ENCODE data around the gene DBH.

The DBH gene

DNA sequence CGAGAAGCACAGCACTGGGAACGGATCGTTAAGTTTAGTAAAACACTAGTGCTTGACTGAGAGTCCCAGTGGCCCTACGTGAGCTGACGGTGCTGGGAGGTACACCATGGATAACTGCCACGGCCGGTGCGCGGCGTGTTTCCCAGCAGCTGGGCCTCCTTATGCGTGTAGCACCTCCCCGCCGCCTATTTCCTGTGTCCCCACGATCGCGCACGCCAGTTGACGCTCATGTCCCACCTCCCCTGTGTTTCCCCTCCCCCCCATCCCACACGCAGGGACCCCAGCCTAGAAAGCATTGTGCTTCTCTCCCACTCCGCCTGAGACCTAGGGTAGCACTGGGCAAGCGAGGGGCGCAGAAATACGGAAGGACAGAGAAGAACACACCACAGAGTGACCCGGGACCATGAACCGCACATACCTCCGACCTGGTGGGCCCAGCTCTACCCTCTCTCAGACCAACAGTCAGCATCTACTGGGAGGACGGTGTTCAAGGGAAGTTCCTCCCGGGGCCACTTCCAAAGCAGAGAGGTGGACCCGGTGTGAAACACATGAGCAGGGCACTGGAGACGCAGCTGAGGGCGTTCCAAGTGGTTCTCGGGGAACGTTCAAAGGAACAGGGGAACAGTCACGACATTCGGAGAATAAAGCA, 45.6 kb downstream of the DBH start:
- TF ChIP-seq SUZ12 (IDR thresholded peaks at IDR 0.05; ENCODE audit: extremely low read depth, insufficient read depth, insufficient read length) (no peak), ZNF274 (IDR thresholded peaks at IDR 0.05; ENCODE audit: low read depth, low read length) (no peak), YY1 (IDR thresholded peaks at IDR 0.05; ENCODE audit: insufficient read depth, insufficient read length) (no peak)
- Histone ChIP-seq H3K27me3 (ENCODE audit: insufficient read depth, insufficient read length) (no peaks in the 10 kb centered on the region), H3K9ac (ENCODE audit: insufficient read length, low read depth) (no peak overlapping the region), H3K4me1 (ENCODE audit: insufficient read depth, insufficient read length) (peaks cover 12% of the 10 kb centered on the region), H3K9me3 (ENCODE audit: insufficient read depth, low read length) (no peaks in the 10 kb centered on the region), H3K4me3 (ENCODE audit: insufficient read length, low read depth) (no peak overlapping the region), H3K36me3 (ENCODE audit: insufficient read depth, insufficient read length, low read length) (no peaks in the 10 kb centered on the region)
- no peak for DNase-seq (ENCODE audit: low read depth, low spot score)

DNA sequence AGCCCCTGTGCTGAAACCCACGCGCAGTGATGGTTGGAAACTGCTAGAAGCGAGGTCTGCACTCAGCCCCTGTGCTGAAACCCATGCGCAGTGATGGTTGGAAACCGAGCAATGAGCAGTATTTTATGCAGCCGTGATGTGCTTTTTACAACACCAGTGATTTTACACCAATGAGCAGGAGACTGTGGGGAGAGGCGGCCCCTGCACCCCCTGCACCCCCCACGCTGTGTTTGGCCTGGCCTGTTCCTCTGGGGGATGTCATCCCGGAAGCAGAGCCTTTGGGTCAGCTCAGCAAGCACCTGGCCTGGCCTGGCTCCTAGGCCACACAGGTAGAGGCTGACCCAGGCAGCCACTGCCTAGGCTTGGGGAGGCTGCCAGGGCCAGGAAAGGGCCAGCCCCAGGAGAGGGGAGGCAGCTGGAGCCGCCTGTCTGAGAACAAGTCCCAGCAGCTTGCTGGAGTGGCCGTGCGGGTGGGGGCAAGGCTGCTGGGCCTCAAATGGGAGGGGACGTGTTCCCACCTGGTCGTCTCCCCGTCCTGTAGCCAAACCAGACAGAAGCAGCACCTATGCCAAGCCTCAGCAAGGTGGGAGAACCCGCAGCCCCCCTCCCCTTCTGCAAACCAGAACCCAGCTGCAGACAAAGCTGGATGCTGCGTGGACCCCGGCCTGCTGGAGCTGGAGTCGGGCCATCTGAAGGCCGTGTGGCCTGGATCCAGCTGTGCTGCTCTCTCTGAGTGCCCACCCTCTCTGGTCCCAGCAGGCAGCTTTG, 46.8 kb downstream of the DBH start:
- H3K9ac ChIP-seq (ENCODE audit: insufficient read length, low read depth): no peak overlapping the region
- H3K36me3 ChIP-seq (ENCODE audit: insufficient read depth, insufficient read length, low read length): no peaks in the 10 kb centered on the region
- H3K27me3 ChIP-seq (ENCODE audit: insufficient read depth, insufficient read length): no peaks in the 10 kb centered on the region
- no peak for DNase-seq (ENCODE audit: low read depth, low spot score)
- no peak for TF ChIP-seq ZNF274 (IDR thresholded peaks at IDR 0.05; ENCODE audit: low read depth, low read length)
- no peak for TF ChIP-seq YY1 (IDR thresholded peaks at IDR 0.05; ENCODE audit: insufficient read depth, insufficient read length)
- TF ChIP-seq SUZ12 (IDR thresholded peaks at IDR 0.05; ENCODE audit: extremely low read depth, insufficient read depth, insufficient read length): no peak
- no peaks in the 10 kb centered on the region for H3K9me3 ChIP-seq (ENCODE audit: insufficient read depth, low read length)
- H3K4me3 ChIP-seq (ENCODE audit: insufficient read length, low read depth): no peak overlapping the region
- peaks cover 12% of the 10 kb centered on the region for H3K4me1 ChIP-seq (ENCODE audit: insufficient read depth, insufficient read length)

DNA sequence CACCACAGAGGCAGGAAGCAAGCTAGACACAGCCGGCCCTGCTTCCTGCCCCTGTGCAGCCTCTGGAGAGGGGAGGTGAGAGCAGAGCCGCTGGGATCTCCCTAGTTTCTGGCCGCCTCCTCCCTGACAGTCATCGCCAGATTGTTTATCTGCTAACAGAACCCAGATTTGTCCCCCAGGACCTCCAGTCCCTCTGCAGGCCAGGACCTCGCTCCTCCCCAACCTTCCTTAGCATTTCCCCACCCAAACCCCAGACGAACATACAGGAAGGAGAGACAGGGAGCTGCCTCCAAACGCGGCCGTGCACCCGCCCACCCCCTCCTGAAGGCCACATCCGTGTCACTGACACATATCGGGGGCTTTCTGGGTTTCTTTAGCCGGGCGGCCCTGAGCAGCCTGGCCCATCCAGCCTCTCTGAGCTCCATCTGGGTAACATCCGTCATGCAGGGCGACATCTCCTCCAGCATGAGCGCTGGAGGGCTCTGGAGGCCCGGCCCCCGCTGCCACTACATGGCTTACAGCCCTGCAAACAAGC, 47.5 kb downstream of the DBH start:
- no peak overlapping the region for H3K4me3 ChIP-seq (ENCODE audit: insufficient read length, low read depth)
- H3K9ac ChIP-seq (ENCODE audit: insufficient read length, low read depth): no peak overlapping the region
- no peaks in the 10 kb centered on the region for H3K27me3 ChIP-seq (ENCODE audit: insufficient read depth, insufficient read length)
- DNase-seq (ENCODE audit: low read depth, low spot score): no peak
- TF ChIP-seq ZNF274 (IDR thresholded peaks at IDR 0.05; ENCODE audit: low read depth, low read length) (no peak), YY1 (IDR thresholded peaks at IDR 0.05; ENCODE audit: insufficient read depth, insufficient read length) (no peak), SUZ12 (IDR thresholded peaks at IDR 0.05; ENCODE audit: extremely low read depth, insufficient read depth, insufficient read length) (no peak)
- peaks cover 12% of the 10 kb centered on the region for H3K4me1 ChIP-seq (ENCODE audit: insufficient read depth, insufficient read length)
- H3K36me3 ChIP-seq (ENCODE audit: insufficient read depth, insufficient read length, low read length): no peaks in the 10 kb centered on the region
- H3K9me3 ChIP-seq (ENCODE audit: insufficient read depth, low read length): no peaks in the 10 kb centered on the region

DNA sequence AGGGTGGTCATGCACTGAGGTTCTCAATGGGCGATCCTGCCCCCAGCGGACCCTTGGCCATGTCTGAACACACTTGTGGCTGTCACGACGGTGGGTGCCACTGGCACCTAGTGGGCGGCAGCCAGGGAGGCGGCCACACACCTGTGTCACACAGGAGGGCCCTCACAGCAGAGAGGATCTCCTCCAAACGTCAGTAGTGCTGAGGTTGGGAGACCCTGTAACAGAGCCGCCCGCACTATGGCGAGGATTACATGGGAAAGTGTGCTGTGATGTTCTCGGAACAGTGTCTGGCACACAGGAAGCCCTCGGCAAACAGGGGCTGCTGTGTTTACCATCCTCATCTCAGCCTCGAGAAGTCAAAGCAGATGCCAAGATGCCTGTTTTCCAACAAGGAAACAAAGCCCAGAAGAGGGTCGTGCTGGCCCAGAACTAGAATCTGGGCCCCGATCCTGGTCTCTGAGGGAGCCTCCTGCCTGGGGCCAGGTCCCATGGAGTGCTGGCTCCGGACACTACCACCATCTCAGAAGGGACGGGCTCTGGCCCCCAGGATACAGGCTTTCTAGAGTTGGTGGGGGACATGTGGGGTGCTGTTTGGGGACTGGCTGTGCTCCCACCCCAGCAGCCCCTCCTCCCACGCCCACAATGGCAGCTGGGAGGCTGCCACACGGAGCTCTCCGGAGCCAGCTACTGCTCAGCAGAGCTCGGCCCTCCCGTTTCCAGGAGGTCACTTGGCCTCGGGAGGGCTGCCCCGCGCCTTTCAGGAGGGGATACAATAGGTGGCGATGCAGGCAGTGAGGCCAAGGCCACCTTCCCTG, 48.2 kb downstream of the DBH start:
- no peaks in the 10 kb centered on the region for H3K9me3 ChIP-seq (ENCODE audit: insufficient read depth, low read length)
- H3K27me3 ChIP-seq (ENCODE audit: insufficient read depth, insufficient read length): no peaks in the 10 kb centered on the region
- no peak overlapping the region for H3K9ac ChIP-seq (ENCODE audit: insufficient read length, low read depth)
- H3K36me3 ChIP-seq (ENCODE audit: insufficient read depth, insufficient read length, low read length): no peaks in the 10 kb centered on the region
- TF ChIP-seq SUZ12 (IDR thresholded peaks at IDR 0.05; ENCODE audit: extremely low read depth, insufficient read depth, insufficient read length): no peak
- no peak for TF ChIP-seq ZNF274 (IDR thresholded peaks at IDR 0.05; ENCODE audit: low read depth, low read length)
- no peak for TF ChIP-seq YY1 (IDR thresholded peaks at IDR 0.05; ENCODE audit: insufficient read depth, insufficient read length)
- H3K4me1 ChIP-seq (ENCODE audit: insufficient read depth, insufficient read length): peaks cover 14% of the 10 kb centered on the region
- H3K4me3 ChIP-seq (ENCODE audit: insufficient read length, low read depth): no peak overlapping the region
- DNase-seq (ENCODE audit: low read depth, low spot score): no peak

DNA sequence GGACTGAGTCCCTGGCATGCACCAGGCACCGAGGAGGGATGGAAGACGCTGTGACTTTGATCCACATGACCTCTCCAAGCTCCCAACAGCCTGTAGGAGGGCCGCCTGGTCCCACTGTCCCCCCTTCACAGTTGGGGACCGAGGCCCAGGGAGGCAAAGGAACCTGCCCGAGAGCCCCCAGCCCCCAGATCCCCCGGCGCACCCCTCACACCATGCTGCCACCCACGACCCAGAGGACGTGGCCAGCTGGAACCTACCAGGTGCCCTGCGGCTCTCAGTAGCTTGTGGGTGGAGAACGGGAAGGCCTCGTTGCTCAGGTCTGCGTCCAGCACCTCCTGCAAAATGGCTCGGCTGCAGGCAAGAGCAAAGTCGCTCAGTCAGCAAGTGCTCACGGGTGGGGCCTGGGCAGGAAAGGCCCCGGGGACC, 48.8 kb downstream of the DBH start:
- Histone ChIP-seq H3K27me3 (ENCODE audit: insufficient read depth, insufficient read length) (no peaks in the 10 kb centered on the region), H3K36me3 (ENCODE audit: insufficient read depth, insufficient read length, low read length) (no peaks in the 10 kb centered on the region), H3K4me3 (ENCODE audit: insufficient read length, low read depth) (no peak overlapping the region), H3K9me3 (ENCODE audit: insufficient read depth, low read length) (no peaks in the 10 kb centered on the region), H3K4me1 (ENCODE audit: insufficient read depth, insufficient read length) (peaks cover 10% of the 10 kb centered on the region), H3K9ac (ENCODE audit: insufficient read length, low read depth) (no peak overlapping the region)
- TF ChIP-seq ZNF274 (IDR thresholded peaks at IDR 0.05; ENCODE audit: low read depth, low read length) (no peak), SUZ12 (IDR thresholded peaks at IDR 0.05; ENCODE audit: extremely low read depth, insufficient read depth, insufficient read length) (no peak)
- no peak for DNase-seq (ENCODE audit: low read depth, low spot score)

DNA sequence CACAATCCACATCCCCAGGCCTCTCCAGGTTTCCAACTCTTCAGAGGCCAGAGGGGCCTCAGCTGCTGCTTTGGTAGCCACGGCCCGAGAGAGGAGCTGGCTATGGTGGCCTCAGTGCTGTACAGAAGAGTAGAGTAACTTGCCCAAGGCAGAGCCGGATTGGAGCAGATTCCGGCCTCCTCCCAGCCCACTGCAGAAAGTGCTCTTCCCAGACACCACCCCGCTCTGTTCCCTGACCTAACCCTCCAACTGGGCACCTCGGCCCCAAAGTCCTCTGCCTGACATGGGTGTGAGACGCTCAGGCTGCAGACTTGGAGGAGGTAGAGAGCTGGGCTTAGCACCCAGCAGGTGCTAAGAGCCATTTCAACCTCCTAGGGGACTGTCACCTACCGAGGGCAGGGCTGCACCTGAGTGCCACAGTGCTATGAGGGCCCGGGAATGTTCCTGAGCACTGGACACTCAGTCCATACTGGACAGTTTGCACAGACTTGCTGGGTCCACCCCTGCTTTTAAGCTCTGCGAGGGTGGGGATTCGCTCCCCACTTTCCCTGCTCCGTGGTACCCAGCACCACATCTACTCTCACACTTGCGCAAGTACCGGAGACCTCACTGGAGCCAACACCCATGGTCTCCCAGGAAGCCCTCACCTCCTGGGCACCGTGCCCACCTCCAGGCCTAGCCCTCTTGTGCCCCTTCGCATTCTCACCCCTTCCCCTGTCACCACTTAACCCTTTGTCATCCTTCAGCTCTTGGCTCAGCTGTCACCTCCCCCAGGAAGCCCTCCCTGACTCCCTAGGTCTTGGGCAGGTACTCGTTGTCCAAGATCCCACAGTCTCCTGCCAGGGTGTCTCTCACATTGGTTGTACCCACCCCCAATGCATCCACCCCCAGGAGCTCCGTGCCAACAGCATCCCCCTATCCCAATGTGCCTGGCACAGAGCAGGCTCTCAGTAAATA, 49.8 kb downstream of the DBH start:
- TF ChIP-seq YY1 (IDR thresholded peaks at IDR 0.05; ENCODE audit: insufficient read depth, insufficient read length) (no peak), SUZ12 (IDR thresholded peaks at IDR 0.05; ENCODE audit: extremely low read depth, insufficient read depth, insufficient read length) (no peak), ZNF274 (IDR thresholded peaks at IDR 0.05; ENCODE audit: low read depth, low read length) (no peak)
- Histone ChIP-seq H3K4me3 (ENCODE audit: insufficient read length, low read depth) (no peak overlapping the region), H3K9ac (ENCODE audit: insufficient read length, low read depth) (no peak overlapping the region), H3K27me3 (ENCODE audit: insufficient read depth, insufficient read length) (no peaks in the 10 kb centered on the region), H3K36me3 (ENCODE audit: insufficient read depth, insufficient read length, low read length) (no peaks in the 10 kb centered on the region), H3K9me3 (ENCODE audit: insufficient read depth, low read length) (no peaks in the 10 kb centered on the region), H3K4me1 (ENCODE audit: insufficient read depth, insufficient read length) (peaks cover 10% of the 10 kb centered on the region)
- no peak for DNase-seq (ENCODE audit: low read depth, low spot score)

Measured in NT2/D1 (cell line).